ENCODE measurements around the gene IBA57.
"Not testable (repeated sequence)": the region's sequence is repeated elsewhere in the genome, so short reads cannot be mapped to it uniquely, and the experiment has no call there.

DNA sequence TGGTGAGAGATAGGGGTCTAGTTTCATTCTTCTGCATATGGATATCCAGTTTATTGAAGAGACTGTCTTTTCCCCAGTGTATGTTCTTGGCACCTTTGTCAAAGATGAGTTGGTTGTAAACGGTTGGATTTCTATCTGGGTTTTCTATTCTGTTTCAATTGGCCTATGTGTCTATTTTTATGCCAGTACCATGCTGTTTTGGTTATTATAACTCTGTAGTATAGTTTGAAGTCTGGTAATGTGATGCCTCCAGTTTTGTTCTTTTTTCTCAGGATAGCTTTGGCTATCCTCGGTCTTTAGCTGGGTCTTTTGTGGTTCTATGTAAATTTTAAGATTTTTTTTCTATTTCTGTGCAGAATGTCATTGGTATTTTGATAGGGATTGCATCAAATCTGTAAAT is 22.6 kb downstream of the IBA57 start:
- TF ChIP-seq, protein P1, sequence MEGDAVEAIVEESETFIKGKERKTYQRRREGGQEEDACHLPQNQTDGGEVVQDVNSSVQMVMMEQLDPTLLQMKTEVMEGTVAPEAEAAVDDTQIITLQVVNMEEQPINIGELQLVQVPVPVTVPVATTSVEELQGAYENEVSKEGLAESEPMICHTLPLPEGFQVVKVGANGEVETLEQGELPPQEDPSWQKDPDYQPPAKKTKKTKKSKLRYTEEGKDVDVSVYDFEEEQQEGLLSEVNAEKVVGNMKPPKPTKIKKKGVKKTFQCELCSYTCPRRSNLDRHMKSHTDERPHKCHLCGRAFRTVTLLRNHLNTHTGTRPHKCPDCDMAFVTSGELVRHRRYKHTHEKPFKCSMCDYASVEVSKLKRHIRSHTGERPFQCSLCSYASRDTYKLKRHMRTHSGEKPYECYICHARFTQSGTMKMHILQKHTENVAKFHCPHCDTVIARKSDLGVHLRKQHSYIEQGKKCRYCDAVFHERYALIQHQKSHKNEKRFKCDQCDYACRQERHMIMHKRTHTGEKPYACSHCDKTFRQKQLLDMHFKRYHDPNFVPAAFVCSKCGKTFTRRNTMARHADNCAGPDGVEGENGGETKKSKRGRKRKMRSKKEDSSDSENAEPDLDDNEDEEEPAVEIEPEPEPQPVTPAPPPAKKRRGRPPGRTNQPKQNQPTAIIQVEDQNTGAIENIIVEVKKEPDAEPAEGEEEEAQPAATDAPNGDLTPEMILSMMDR (IDR thresholded peaks at IDR 0.05; ENCODE audit: low read length) = not testable (repeated sequence)
- TF ChIP-seq EZH2phosphoT487 (IDR thresholded peaks at IDR 0.05; ENCODE audit: low read length) = not testable (repeated sequence)
